Limb (tissue), 2 donors: ENCODE results near the gene COL6A3.

ENCODE experiments used
- DNase-seq, 2 donors: peaks; one replicate each; pipeline ENCODE4 v3.0.0-alpha.2; 2016; ENCODE audit errors: extremely low spot score in 2 of 2

Gene COL6A3

GRCh38 chr2:237297421-237298150 lies 116.4 kb downstream of the COL6A3 start:
- no peak for DNase-seq

GRCh38 chr2:237296756-237297155 lies 117.2 kb downstream of the COL6A3 start:
- DNase-seq, result no peak

GRCh38 chr2:237295889-237296480 lies 118.0 kb downstream of the COL6A3 start:
- no peak for DNase-seq

GRCh38 chr2:237294460-237294859 lies 119.5 kb downstream of the COL6A3 start:
- no peak for DNase-seq

- no peak for DNase-seq
These were observed 120.0 kb downstream of the COL6A3 start for GRCh38 chr2:237293978-237294377.

GRCh38 chr2:237291138-237291792 lies 122.7 kb downstream of the COL6A3 start:
- DNase-seq, result peak; percentile 95 to 98

- peak; percentile 57 to 61 for DNase-seq
These were observed 123.7 kb downstream of the COL6A3 start for GRCh38 chr2:237290261-237290660.

- no peak for DNase-seq
These were observed 124.8 kb downstream of the COL6A3 start for GRCh38 chr2:237289139-237289538.

- no peak for DNase-seq
These were observed 126.1 kb downstream of the COL6A3 start for GRCh38 chr2:237287872-237288271.

- no peak for DNase-seq
These were observed 130.6 kb downstream of the COL6A3 start for GRCh38 chr2:237283131-237283928.

GRCh38 chr2:237282568-237283128 lies 131.3 kb downstream of the COL6A3 start:
- DNase-seq, result no peak

GRCh38 chr2:237281836-237282306 lies 132.1 kb downstream of the COL6A3 start:
- no peak for DNase-seq

GRCh38 chr2:237280939-237281338 lies 133.0 kb downstream of the COL6A3 start:
- no peak for DNase-seq

GRCh38 chr2:237280229-237280628 lies 133.7 kb downstream of the COL6A3 start:
- DNase-seq, result peak in 1 of 2 donors; percentile 62

GRCh38 chr2:237279012-237279768 lies 134.8 kb downstream of the COL6A3 start:
- DNase-seq, result no peak

- DNase-seq, result no peak
These were observed 135.4 kb downstream of the COL6A3 start for GRCh38 chr2:237278568-237278967.

- no peak for DNase-seq
These were observed 137.1 kb downstream of the COL6A3 start for GRCh38 chr2:237276716-237277490.
